IPS-15b (cell line): Measurements from ENCODE around the gene TCHHL1.

Experiments used
- H3K27me3 ChIP-seq: one replicate; pipeline ENCODE4 v1.6.1; 2013; ENCODE audit warnings: low read length; ENCODE audit not compliant: control insufficient read depth, insufficient read depth
- H3K36me3 ChIP-seq: one replicate; pipeline ENCODE4 v1.6.1; 2013; ENCODE audit warnings: low read length; ENCODE audit not compliant: control insufficient read depth, insufficient read depth
- H3K4me1 ChIP-seq: one replicate; pipeline ENCODE4 v1.6.1; 2013; ENCODE audit warnings: mild to moderate bottlenecking, low read length; ENCODE audit not compliant: control insufficient read depth, insufficient read depth
- H3K4me3 ChIP-seq: one replicate; pipeline ENCODE4 v1.5.1; 2013; ENCODE audit warnings: low read depth, low read length
- H3K9ac ChIP-seq: one replicate; pipeline ENCODE4 v1.6.1; 2013; ENCODE audit warnings: low read depth, mild to moderate bottlenecking, low read length
- H3K9me3 ChIP-seq: one replicate; pipeline ENCODE4 v1.6.1; 2013; ENCODE audit warnings: mild to moderate bottlenecking, low read length; ENCODE audit not compliant: control insufficient read depth, insufficient read depth

Gene TCHHL1

DNA sequence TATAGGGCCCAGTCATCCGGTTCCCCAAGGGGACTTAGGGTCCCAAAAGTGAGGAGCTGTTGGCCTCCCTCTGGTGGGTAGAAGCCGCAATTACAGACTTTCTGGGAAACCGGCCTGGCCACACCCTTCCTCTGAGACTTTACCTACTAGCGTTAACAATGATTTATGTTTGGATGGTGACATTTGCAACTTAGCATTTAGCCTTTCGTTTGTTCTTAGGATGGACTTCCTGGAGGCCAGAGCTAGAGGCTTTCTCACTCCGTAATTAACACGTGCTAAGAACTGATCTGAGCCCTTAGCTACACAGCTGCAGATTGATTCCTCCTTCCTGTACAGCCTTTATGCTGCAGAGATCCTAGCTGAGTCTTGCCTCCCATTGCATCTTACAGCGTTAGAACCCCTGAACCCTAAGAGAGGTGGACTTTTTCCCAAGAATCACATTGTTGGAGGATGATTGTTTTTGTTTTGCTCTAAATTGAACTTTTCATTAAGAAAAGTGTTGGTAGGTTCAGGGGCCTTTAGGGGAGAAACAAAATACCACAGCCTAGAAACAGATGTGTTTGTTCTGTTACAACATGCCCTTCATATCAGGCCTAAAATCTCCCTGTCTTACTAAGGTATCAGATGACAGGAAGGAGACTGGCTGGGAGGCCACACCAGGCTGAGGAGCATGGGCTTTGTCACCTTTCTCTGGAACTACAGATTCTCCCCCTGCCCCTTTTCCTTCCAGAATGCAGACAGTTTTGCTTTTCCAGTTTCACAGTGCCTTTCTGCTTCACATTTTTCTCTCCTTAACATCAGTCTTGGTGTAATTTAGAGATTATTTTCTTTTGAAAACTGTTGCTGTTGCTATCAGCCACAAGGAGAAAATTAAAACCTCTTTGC is 54.0 kb downstream of the TCHHL1 start:
- H3K27me3 ChIP-seq: peaks cover under 1% of the 10 kb centered on the region
- peaks cover 9% of the 10 kb centered on the region for H3K4me1 ChIP-seq
- no peaks in the 10 kb centered on the region for H3K9me3 ChIP-seq
- H3K9ac ChIP-seq: peak overlapping the region; percentile 5
- H3K36me3 ChIP-seq: peaks cover 6% of the 10 kb centered on the region
- peak overlapping the region; percentile 69 for H3K4me3 ChIP-seq

DNA sequence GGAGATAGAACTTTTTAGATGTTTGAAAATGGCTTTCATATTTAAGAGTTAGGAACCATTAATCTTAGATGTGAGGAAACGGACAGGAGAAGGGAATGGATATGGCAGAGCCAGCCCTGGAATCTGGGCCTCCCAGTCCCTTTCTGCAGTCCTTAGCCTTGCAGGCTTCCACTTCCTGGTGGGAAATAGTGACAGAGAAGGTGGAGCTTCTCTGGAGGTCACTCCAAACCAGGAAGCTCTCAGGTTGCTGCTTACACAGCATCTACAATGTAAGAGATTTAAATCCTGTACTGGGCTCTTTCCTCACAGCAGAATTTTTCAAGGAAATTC is 54.6 kb downstream of the TCHHL1 start:
- H3K4me3 ChIP-seq: no peak overlapping the region
- peaks cover 9% of the 10 kb centered on the region for H3K4me1 ChIP-seq
- H3K27me3 ChIP-seq: no peaks in the 10 kb centered on the region
- H3K9ac ChIP-seq: no peak overlapping the region
- no peaks in the 10 kb centered on the region for H3K9me3 ChIP-seq
- peaks cover 6% of the 10 kb centered on the region for H3K36me3 ChIP-seq
